Pancreas (tissue), 10 donors: Measurements from ENCODE around the gene NPAS1. TPM values are rescaled to one million over a fixed set of nuclear protein-coding genes. Genes with fewer than 3 reads are reported as not detected.

Experiments
- ATAC-seq, 4 donors: fragments of 200-7000 bp; cut with Tn5 transposase; one replicate each; pipeline versions ENCODE4 v1.8.0 to v1.9.1; 2020; ENCODE audit warnings: mild to moderate bottlenecking in 4 of 4, moderate library complexity in 4 of 4
- DNase-seq, 6 donors: peaks; one replicate each; pipeline ENCODE4 v3.0.0-alpha.2; 2020
- FAIRE-seq: peaks from 2 replicates; lab custom pipeline; 2012; peaks lifted over from hg19 to GRCh38; lab: Jason Lieb, UNC
- H3K27ac ChIP-seq, 4 donors: fragments of 200-600 bp; sonication (generic); 1 replicate in 3 of 4; 2 replicates in 1 of 4; pipeline versions ENCODE4 v1.5.0 to v1.8.0; 2020
- H3K27me3 ChIP-seq, 4 donors: fragments of 200-600 bp; one replicate each; pipeline ENCODE4 v1.8.0; 2021
- H3K36me3 ChIP-seq, 3 donors: fragments of 200-600 bp; sonication (generic) in 1 of 3; one replicate each; pipeline versions ENCODE4 v1.5.0 to v1.8.0; 2020 to 2021
- H3K4me1 ChIP-seq, 3 donors: fragments of 200-600 bp; one replicate each; pipeline ENCODE4 v1.8.0; 2021
- H3K4me3 ChIP-seq, 4 donors: fragments of 200-600 bp; sonication (generic) in 2 of 4; one replicate each; pipeline versions ENCODE4 v1.5.0 to v1.8.0; 2020 to 2021
- H3K9me3 ChIP-seq, 4 donors: fragments of 200-600 bp; one replicate each; pipeline ENCODE4 v1.8.0; 2021
- whole genome bisulfite sequencing, 2 donors: extraction: QIAGEN DNeasy Blood & Tissue Kit; methylation state at CpG; one replicate each; pipeline ENCODE4 v1.1.7; 2013; 5-methylcytosine and 5-hydroxymethylcytosine counted together
- intact Hi-C, 3 donors: fragments of 100-400 bp; cut with DNase I; formaldehyde crosslinking; loops; one replicate each; pipeline versions ENCODE4 v1.11.1 to v1.14.2; 2022
- polyA plus RNA-seq, 2 donors: library from polyadenylated mRNA; stranded (reverse); fragments of 200-250 nt; gene quantifications; one replicate each; pipeline ENCODE4 v1.2.3, GENCODE V29; 2013
- total RNA-seq, 6 donors: library from RNA; stranded (reverse); fragmentation: NEBNext Ultra II Directional in 4 of 6; extraction: Animal tissue kit (Norgen Biotek cat#: 25700) in 4 of 6; gene quantifications; one replicate each; pipeline versions ENCODE4 v1.2.1 to v1.2.4, GENCODE V29; 2021 to 2023
- TF ChIP-seq, protein P1 (sequence below), 4 donors: fragments of 200-600 bp; sonication (generic) in 3 of 4; IDR thresholded peaks; one replicate each; pipeline versions ENCODE4 v1.5.0 to v1.8.0; 2021; ENCODE audit warnings: antibody characterized with exemption in 4 of 4
- donor health status: healthy with polysubstance abuse.
- donor health status: DM: no; HTN: no; CAD: no; lungs with moderate emphysema.
- donor health status: DM: no; HTN: no; CAD: no.
- donor health status: control.
- donor health status: control.
- donor health status: Bipolar disorder and iron deficiency.
- donor health status: DM: yes; HTN: yes; CAD: no.
- donor health status: DM: no; HTN: no; CAD: no.
- donor health status: DM: no; HTN: no; CAD: no.
- donor health status: DM: yes; HTN: yes; CAD: no.

The NPAS1 gene
- total and polyA plus RNA-seq, 8 donors, result 0.12 to 0.49 (median 0.28) TPM

DNA sequence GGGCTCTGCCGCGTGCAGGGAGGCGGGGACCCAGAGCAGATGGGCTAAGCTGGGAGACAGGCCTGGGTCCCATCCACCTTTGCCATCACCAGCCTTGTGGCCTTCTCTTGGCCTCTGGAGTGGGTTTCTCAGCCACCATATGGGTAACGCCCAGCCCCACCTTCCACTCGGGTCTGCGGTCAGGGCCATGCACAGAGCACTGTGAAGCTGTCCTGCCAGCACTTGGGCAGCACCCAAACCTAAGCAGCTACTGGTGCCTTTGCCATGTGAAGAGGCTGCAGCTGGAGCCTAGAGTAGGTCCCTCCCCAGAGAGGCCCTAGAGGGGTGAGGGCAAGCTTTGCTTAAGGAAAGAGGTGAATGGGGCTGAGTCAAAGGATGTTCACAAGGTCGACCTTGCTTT lies 24.1 kb upstream of the NPAS1 start:
- intact Hi-C loops, result loop anchor here in 1 of 3 donors (10.0 kb wide), 1 partner anchor 241 kb away; no protein-coding TSS in a partner anchor
- Histone ChIP-seq H3K27ac (no peak overlapping the region), H3K4me1 (peaks cover 0 to 8% (median 6%) of the 10 kb centered on the region in 3 donors), H3K4me3 (no peak overlapping the region), H3K36me3 (peaks cover 0 to 8% (median 6%) of the 10 kb centered on the region in 3 donors), H3K9me3 (no peaks in the 10 kb centered on the region), H3K27me3 (no peaks in the 10 kb centered on the region)
- DNase-seq, result peak in 1 of 6 donors; percentile 30
- no peak for FAIRE-seq
- no peak for ATAC-seq
- TF ChIP-seq, protein P1, sequence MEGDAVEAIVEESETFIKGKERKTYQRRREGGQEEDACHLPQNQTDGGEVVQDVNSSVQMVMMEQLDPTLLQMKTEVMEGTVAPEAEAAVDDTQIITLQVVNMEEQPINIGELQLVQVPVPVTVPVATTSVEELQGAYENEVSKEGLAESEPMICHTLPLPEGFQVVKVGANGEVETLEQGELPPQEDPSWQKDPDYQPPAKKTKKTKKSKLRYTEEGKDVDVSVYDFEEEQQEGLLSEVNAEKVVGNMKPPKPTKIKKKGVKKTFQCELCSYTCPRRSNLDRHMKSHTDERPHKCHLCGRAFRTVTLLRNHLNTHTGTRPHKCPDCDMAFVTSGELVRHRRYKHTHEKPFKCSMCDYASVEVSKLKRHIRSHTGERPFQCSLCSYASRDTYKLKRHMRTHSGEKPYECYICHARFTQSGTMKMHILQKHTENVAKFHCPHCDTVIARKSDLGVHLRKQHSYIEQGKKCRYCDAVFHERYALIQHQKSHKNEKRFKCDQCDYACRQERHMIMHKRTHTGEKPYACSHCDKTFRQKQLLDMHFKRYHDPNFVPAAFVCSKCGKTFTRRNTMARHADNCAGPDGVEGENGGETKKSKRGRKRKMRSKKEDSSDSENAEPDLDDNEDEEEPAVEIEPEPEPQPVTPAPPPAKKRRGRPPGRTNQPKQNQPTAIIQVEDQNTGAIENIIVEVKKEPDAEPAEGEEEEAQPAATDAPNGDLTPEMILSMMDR (IDR thresholded peaks at IDR 0.05), result no peak
- 91 to 92% methylated on average over 7 of the region's 7 CpGs for WGBS, 2 donors

DNA sequence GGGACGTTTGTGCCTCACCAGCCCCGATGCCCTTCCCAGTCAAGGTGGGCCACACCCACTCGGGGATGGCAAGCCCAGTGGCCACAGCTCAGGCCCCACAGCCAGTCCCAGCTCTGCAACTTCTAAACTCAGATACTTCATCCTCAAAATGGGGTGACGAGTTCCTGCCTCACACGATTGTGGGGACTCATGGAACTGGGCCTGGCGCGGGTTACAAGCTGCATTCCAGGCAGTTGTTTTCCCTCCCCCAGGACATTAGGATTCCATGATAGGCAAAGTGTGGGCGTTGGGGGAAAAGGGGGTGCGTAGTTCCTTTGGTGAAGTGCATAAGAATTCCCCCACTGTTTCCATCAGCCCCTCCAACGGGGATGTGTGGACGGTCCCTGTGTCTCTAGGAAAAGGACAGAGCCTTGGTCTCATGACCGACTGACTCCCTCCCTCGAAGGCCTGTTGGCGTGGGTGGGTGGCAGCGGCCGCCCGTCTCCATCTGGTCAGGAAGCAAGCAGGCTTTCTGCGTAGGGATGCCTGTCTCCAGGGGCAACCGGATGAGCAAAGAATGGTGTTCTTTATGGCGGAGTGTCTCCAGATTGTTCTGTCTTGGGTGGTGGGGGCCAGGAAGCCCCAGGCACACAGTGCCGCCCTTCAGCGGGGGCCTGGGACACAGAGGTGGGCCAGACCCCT lies 21.1 kb upstream of the NPAS1 start:
- Histone ChIP-seq H3K4me3 (no peak overlapping the region), H3K27ac (no peak overlapping the region), H3K4me1 (peaks cover 0 to 1% (median 0%) of the 10 kb centered on the region in 3 donors), H3K36me3 (peaks cover 0 to 16% (median 14%) of the 10 kb centered on the region in 3 donors), H3K9me3 (no peaks in the 10 kb centered on the region), H3K27me3 (no peaks in the 10 kb centered on the region)
- intact Hi-C loops, result loop anchor here in 1 of 3 donors (10.0 kb wide), 1 partner anchor 244 kb away; no protein-coding TSS in a partner anchor
- TF ChIP-seq, protein P1 (IDR thresholded peaks at IDR 0.05), result no peak
- no peak for FAIRE-seq
- DNase-seq, result peak in 2 of 6 donors; percentile 19 to 36
- WGBS, 2 donors, result 91 to 94% methylated on average over 22 of the region's 22 CpGs
- ATAC-seq, result no peak

DNA sequence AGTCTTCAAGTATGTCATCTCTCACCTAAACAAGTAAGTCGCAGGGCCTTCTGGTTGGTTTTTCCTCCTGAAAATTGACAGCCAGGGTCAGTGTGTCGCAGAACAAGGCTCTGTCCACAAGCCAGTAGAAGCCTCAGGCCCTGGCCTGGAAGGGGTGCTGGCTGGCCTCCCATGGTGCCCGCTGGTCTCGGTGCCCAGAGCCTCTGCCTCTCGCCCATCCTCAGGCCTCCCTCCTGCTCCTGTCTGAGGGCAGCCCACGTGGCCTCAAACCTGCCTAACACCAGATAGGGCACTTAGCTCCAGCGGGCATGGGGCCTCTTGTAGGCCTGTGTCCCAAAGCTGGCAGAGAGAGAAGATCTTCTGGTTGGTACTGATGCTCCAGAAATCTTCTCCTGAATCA lies 20.3 kb upstream of the NPAS1 start:
- H3K27me3 ChIP-seq, result no peaks in the 10 kb centered on the region
- no peaks in the 10 kb centered on the region for H3K9me3 ChIP-seq
- no peak overlapping the region for H3K4me3 ChIP-seq
- H3K36me3 ChIP-seq, result peaks cover 0 to 16% (median 14%) of the 10 kb centered on the region in 3 donors
- intact Hi-C loops, result loop anchor here in 1 of 3 donors (10.0 kb wide), 1 partner anchor 245 kb away; no protein-coding TSS in a partner anchor
- no peak for ATAC-seq
- no peaks in the 10 kb centered on the region for H3K4me1 ChIP-seq
- WGBS, 2 donors, result 93 to 94% methylated on average over 7 of the region's 7 CpGs
- H3K27ac ChIP-seq, result no peak overlapping the region
- DNase-seq, result peak in 2 of 6 donors; percentile 9 to 59
- TF ChIP-seq, protein P1 (IDR thresholded peaks at IDR 0.05), result no peak
- no peak for FAIRE-seq

DNA sequence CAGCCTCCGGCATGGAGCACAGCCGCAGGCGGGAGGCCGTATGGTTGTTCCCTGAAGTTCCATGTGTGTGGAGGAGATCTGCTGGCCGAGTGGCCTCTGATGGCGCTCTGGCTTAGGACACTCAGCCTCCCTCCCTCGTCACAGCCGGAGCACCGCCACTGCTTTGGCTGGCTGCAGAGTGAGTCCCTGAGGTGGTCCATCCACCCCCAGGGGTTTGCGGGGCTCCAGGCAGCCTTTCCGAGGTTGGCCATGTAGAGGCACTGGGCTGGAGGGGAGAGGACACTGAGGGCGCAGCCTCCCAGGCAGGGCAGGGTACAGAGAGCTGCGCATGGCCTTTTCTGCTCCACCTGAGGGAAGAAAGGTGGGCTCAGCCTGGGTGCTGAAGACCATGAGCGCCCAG lies 19.8 kb upstream of the NPAS1 start:
- intact Hi-C loops, result loop anchor here in 1 of 3 donors (10.0 kb wide), 1 partner anchor 245 kb away; no protein-coding TSS in a partner anchor
- WGBS, 2 donors, result 94 to 96% methylated on average over 14 of the region's 14 CpGs
- DNase-seq, result peak in 1 of 6 donors; percentile 56
- H3K4me3 ChIP-seq, result no peak overlapping the region
- H3K4me1 ChIP-seq, result no peaks in the 10 kb centered on the region
- peaks cover 0 to 16% (median 14%) of the 10 kb centered on the region in 3 donors for H3K36me3 ChIP-seq
- no peak overlapping the region for H3K27ac ChIP-seq
- ATAC-seq, result no peak
- H3K27me3 ChIP-seq, result no peaks in the 10 kb centered on the region
- H3K9me3 ChIP-seq, result no peaks in the 10 kb centered on the region
- no peak for FAIRE-seq
- TF ChIP-seq, protein P1 (IDR thresholded peaks at IDR 0.05), result no peak

DNA sequence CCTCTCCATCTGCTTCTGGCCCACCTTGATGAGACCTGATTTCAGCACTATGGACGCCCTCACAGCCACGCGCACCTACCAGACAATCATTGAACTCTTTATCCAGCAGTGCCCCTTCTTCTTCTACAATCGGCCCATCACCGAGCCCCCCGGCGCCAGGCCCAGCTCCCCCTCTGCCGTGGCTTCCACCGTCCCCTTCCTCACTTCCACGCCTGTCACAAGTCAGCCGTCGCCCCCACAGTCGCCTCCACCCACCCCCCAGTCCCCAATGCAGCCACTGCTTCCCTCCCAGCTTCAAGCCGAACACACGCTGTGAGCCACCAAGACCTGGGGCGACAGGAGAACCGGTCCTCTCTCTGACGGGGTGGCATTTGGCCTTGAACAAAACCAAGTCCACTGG lies 19.3 kb upstream of the NPAS1 start:
- intact Hi-C loops, result no loop called here
- Histone ChIP-seq H3K4me1 (no peaks in the 10 kb centered on the region), H3K36me3 (peaks cover 0 to 16% (median 14%) of the 10 kb centered on the region in 3 donors), H3K27ac (no peak overlapping the region), H3K27me3 (no peaks in the 10 kb centered on the region), H3K4me3 (no peak overlapping the region), H3K9me3 (no peaks in the 10 kb centered on the region)
- 93 to 94% methylated on average over 18 of the region's 18 CpGs for WGBS, 2 donors
- no peak for ATAC-seq
- FAIRE-seq, result no peak
- TF ChIP-seq, protein P1 (IDR thresholded peaks at IDR 0.05), result no peak
- DNase-seq, result peak in 1 of 6 donors; percentile 33
